KBM-7 (cell line): Measurements from ENCODE around the gene TNFSF12.
"Not testable (repeated sequence)": the region's sequence is repeated elsewhere in the genome, so short reads cannot be mapped to it uniquely, and the experiment has no call there.

Experiments used
- DNase-seq: peaks from one replicate; pipeline ENCODE4 v3.0.0-alpha.2; 2015
- in situ Hi-C: fragments of 300-500 bp; cut with MboI; formaldehyde crosslinking; loops from 2 replicates; pipeline ENCODE4 v1.14.3; 2020; ENCODE audit warnings: low sequenced_read_pairs, low pct_unique_long_range_greater_than_20kb, mixed read lengths

Gene TNFSF12

DNA sequence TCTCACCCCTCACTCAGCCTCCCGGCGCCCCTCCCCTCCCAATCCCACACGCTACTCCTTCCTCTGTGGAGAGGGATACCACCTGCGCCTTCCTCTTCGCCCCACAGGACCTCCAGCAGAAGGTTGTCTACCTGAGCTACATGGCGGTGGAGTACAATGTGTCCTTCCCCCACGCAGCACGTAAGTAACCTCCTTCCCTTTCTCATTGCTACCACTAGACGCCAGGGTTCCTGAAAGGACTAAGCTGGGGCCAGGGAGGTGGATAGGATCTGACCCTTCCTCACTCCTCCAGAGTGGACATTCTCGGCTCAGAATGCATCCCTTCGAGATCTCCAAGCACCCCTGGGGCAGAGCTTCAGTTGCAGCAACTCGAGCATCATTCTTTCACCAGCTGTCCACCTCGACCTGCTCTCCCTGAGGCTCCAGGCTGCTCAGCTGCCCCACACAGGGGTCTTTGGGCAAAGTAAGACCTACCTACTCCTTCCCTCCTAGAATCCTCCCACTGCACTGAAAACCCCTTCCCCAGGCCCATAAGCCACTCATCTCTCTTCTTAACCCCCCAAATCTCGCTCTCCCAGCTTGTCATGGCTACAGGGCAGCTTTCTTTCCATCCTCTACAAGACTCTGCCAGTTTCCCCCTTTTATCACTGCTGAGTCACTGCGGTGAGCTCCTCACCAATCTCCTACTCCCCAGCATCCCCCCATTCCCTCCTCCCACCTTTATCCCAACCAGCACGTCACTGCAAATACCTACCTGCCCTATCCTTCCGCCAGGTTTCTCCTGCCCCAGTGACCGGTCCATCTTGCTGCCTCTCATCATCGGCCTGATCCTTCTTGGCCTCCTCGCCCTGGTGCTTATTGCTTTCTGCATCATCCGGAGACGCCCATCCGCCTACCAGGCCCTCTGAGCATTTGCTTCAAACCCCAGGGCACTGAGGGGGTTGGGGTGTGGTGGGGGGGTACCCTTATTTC is 32.0 kb downstream of the TNFSF12 start:
- in situ Hi-C loops: no loop called here
- DNase-seq: no peak

DNA sequence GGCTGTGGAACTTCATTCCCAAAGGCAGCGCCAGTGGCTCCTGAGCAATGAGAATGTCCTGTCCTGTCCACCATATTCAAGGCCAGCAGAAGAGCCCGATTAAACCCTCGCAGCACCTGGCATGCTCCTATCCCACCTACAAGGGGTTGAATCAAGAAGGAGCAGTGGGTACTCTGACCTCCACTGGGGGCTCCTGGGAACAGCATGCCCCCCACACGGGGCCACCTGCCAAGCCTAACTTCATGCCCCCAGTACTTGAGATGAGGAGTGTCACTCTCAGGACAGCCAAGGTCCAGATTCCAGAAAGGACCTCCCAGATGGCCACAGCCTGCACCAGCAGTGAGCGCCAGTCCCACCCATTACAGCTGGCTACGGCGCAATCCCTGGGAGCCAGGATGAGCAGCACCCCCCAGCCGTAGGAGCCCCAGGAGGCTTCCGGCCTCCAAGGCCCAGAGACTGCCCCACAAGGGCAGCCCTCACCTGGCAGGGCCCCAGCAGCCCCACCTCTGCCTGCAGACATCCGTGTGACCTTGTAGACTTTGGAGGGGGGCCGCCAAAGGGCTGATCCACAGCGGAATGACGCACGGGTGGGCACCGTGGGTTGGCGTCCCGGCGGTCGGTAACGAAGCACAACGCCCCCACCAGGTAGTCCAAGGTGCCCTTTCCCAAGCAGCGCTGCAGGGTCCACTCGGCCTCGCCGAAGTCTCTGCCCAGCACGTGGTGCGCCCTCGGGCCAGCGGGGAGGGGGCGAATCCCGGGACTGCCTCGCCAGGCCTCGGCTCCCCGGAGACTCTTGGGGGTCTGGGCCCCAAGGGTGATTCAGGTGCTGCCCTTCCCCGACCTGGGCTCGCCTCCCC is 33.8 kb downstream of the TNFSF12 start:
- DNase-seq: no peak
- in situ Hi-C loops: no loop called here

DNA sequence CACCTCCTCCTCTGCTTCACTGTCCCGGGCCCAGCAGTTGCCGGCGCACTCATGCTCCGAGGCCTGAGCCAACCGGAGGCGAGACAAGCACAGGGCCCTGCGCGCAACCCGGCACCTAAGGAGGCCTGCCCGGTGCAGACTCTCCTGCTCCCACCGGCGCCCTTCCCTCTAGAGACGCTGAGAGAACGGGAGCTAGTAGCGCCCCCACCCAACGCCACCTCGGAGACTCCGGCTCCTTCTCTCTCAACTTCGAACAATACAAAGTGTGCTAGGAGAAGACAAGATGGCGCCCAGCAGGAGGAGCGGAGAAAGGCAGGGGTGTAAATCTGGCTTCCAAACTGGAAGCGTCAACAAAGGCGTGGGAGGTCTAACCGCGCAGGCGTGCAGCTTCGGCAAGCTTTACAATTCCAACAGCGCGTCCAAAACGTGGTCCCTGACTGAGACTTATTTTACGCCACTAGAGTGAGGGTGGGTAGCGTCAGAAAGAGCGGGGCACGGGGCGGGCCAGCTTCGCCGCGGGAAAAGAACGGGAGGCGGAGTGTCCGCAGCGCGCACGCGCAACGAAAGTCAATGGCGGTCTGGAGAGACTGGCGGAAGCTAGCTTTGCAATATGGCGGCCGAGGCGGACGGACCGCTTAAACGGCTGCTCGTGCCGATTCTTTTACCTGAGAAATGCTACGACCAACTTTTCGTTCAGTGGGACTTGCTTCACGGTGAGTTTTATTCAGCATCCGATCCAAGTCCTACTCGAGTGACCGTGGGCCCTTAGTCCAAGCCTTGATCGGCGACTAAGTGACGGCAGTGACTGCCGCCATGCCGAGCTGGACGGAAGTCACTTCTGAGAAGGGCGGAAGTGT is 34.6 kb downstream of the TNFSF12 start, which contains the start of gene MPDU1:
MPDU1 (plus strand) TSS at position 600 of the 857 bp plus-strand sequence; CDS start at position 611, 11 bp downstream.
- in situ Hi-C loops: no loop called here
- DNase-seq: peak; percentile 98

DNA sequence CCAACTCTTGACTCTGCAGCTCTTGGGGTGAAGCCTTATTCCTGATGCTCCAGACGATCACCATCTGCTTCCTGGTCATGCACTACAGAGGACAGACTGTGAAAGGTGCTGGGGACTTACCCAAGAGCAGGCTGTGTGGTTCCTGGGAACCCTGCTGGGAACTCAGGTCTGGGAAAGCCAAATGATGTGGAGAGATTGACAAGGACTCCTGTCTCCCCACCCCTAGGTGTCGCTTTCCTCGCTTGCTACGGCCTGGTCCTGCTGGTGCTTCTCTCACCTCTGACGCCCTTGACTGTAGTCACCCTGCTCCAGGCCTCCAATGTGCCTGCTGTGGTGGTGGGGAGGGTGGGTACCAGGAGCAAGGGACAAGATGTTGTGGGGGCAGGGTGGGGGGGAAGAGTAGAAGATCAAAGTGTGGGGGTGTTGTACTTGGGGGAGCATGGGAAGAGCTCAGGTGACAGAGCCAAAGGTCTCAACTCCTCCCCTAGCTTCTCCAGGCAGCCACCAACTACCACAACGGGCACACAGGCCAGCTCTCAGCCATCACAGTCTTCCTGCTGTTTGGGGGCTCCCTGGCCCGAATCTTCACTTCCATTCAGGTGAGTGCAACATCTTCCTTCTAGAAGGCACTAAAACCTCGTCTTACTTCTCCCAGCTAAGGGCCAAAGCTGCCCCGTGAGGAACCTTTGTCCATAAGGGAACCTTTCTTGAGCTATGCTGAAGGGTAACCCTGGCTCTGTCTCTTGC is 38.0 kb downstream of the TNFSF12 start:
- in situ Hi-C loops: no loop called here
- DNase-seq: no peak

DNA sequence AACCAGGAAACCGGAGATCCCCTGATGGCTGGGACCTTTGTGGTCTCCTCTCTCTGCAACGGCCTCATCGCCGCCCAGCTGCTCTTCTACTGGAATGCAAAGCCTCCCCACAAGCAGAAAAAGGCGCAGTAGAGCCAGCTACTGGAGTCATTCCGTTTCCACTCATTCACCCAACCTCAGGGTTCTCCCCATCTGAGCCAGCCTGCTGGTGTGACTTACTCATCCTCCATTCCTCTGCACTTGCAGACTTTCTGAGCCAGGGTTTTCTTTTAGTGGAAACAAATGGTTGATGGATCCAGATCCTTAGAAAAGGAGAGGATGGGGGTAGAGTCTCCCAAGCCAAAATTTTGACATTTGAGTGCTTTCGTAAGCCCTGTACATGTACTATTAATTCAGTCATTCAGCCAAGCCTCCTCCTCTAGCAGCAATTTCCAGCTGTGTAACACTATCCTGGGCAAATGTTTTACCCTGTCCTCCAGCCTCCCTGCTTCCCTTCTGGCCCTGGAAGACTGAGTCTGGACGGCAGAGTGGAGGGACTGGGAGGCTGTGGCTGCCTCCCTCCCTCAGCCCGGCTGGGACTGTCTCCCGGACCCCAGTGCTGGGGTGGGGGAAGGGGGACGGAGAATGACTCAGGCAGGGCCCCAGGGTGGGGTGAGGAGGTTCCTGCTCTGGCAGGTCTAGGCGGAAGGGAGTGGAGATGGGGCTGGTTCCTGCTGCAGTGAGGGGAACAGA is 38.7 kb downstream of the TNFSF12 start:
- DNase-seq: no peak
- in situ Hi-C loops: no loop called here

DNA sequence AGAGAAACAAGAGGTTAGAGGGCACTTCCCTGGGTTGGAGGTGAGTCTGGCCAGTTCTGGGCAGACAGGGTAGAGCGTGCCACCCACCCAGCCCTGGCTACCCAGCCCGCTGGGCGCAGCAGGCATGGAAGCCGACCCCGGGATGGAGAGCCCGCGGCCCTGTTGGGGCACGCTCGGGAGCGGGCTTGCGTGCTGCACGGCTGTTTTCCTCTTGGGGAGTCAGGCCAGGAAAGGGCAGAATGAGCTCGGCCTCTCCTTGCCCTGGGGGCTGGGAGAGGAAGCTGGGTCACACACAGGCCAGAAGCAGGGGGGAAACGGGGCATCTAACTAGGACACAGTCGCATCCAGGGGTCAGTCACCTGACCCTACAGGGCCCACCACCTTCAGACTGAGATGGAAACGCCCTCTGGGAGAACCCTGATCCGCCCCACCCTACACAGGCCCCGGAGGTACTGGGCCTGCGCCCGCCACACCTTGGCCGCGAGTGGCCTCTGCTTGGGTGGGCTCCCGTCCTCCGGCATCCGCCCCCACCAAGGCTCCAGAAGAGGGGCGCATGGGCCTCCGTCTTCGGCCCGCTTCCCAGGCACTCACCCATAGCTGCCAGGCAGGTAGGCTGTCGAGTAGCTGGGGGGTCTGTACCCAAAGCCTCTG is 39.8 kb downstream of the TNFSF12 start:
- no peak for DNase-seq
- in situ Hi-C loops: no loop called here

DNA sequence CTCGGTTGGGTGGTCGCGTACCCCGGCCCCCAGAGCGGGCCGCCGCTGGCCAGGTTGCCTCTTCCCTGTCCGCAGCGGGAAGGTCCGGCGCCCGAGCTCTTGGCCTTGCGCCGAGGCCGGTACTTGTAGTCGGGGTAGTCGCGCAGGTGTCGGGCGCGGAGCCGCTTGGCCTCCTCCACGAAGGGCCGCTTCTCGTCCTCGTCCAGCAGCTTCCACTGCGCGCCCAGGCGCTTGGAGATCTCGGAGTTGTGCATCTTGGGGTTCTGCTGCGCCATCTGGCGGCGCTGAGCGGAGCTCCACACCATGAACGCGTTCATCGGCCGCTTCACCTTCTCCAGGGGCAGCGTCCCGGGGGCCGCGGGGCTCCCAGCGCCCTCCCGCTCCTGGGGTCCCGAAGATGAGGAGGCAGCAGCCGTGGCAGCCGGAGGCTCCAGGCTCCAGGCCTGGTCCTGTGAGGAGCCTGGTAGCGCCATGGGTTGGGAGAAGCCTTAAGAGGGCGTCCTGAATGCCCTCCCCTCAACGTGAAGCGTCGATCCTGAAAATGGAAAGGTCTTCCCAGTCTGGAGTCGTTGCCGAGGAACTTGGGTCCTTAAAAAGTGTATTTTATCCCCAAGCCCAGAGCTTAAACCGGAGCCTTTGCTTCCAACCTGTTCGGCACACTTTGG is 40.5 kb downstream of the TNFSF12 start:
- in situ Hi-C loops: no loop called here
- DNase-seq: no peak

DNA sequence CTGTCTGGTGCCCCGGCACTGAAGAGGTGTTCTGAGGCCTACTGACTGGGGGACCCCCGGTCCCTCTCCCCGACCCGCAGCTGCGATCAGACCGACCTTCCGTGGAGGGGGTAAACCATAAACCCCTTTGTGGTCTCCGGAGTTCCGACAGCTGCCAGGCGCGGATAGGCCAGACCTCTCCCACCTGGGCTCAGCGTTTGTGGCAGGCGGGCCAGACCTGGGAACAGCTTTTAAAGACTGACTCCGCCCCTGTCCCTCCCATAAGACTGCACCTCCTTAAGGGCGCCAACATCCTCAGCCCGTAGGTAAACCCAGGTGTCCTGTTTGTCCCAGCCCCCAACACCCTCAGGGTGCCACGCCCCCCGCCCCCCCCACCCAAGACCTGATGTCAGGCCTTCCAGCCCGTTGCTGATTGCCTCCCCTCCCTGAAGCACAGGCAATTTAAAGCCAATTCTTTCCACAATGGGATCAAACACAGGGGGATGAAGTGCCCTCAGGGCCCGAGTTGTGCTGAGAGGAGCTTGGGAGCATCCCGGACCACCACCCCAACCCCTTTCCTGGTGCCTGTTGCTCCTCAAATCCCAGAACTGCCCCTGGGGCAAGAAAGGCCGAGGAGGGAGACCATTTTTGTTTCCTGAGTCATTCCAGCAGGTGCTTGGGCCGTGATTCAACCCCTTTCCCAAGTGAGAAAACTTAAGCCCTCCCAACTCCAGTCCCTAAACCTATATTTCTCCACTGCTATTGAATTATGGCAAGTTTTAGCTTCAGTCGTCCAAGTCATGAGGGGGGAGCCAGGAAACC is 41.2 kb downstream of the TNFSF12 start, which contains the start of gene SOX15:
SOX15 (minus strand) TSS at position 204 of the 801 bp plus-strand sequence. CDS start 418 bp downstream, outside the sequence.
- in situ Hi-C loops: no loop called here

DNA sequence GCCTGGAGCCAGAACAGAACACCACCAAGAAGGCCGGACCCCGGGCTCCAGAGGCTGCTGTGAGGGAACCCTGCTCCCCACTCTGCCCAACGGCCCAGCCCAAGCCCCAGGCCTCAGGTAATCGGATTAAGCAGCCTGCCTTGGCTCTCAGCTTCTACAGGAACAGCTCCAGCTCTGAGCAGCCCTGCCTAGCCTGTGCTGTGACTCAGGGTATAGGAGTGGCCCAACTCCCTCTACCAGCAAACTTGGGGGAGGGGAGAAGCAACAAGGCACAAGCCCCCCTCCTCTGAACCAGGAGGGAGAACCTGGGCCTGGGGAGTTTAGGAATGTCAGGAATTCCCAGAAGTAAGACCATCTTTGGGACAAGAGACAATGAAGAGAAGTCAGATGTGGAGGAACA is 41.9 kb downstream of the TNFSF12 start:
- in situ Hi-C loops: no loop called here
- no peak for DNase-seq

More for the DNA sequence above, 41.2 kb downstream of the TNFSF12 start, which contains the start of gene SOX15:
- no peak for DNase-seq

DNA sequence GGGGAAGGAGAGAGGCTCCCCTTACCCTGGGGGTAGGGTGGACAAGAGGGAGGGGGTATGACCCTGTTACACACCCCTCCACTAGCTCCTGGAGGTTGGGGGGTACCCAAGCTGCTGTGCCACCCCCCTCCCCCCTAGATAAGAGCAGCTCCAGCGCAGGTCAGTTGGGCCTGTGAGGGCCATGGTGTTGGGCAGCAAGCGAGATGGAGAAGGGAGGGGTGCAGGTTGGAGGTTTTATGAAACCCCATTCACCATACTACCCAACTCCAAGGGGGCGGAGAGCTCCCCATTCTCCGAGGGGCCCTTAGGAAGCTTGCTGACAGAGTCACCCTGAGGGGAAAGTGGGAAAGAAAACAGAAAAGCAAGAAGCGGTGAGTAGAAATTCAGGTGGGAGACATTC is 42.7 kb downstream of the TNFSF12 start:
- no peak for DNase-seq
- in situ Hi-C loops: no loop called here

DNA sequence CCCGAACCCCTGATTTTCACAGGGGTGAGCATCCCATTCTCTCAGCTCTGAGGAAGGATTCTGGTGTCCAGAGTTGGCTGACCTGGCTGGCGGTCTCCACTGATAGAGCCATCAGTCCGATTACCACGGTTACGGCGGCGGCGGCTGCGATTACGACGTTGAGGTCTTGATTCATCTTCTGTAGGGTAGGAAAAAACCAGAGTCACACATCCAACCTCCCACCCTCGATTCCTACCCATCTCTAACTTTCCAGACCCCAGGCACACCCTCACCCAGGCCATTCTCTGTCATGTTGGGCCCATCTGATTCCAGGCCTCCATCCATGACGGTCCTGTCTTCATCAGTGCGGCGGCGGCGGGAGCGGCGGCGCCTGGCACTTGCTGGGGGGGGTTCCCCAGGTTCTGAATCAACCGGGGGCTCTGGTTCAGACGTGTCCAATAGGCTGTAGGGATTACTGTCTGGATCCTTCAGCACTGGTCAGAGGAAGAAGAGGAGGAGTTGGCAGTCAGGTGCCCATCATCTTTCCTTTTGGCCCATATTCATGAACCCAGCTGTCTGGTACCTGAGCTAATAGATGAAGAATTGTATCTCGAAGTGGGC is 43.7 kb downstream of the TNFSF12 start:
- DNase-seq: no peak

DNA sequence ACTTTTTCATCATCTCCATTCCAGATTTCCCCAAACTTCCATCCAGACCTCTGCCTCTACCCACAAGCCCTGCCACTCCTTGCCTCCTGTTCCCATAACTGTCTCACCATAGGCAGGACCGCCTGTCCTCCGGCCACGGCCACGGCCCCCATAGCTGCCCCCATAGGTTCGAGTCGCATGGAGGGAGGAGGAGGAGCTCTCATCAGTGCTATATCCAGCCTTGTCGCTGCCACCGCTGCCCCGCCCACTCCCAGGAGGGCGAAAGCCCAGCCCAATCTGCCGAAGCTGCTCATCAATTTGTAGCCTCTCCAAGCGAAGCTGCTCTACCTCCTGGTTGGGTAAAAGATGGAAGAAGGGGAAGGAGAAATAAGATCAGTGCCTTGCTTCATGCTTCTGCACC is 44.4 kb downstream of the TNFSF12 start:
- no peak for DNase-seq
- in situ Hi-C loops: no loop called here

More for the DNA sequence above, 43.7 kb downstream of the TNFSF12 start:
- in situ Hi-C loops: no loop called here

DNA sequence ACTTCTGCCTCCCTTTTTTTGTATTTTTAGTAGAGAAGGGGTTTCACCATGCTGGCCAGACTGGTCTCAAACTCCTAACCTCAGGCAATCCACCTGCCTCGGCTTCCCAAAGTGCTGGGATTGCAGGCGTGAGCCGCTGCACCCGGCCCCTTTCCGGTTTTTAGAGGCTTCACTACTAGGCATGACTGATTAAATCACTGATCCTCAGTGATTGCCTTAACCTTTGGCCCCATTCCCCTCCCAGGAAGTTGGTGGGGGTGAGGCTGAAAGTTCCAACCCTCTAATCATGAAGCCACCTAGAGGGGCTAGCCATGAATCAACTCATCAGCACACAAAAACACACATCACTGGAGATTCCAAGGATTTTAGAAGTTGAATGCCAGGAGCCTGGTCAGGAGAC is 48.7 kb downstream of the TNFSF12 start:
- in situ Hi-C loops, DNase-seq: not testable (repeated sequence)

DNA sequence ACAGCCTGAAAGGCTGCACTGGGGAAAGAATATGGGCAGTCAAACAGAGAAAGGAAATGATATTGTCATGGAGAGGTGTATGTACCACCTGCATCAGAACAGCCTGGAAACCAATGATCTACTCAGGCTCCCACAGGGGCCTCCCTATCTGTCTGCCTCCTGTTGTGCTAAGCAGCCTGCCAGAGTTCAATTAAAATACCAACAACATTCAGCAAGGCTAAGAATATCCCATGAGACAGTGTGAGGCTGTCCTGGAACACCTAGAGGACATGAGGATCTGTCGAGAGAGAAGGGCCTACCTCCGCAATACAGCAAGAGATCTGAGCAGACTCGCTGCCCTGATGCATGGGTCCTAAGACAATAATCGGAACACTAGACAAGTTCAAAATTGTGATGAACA is 57.4 kb downstream of the TNFSF12 start:
- no peak for DNase-seq
- in situ Hi-C loops: no loop called here
